Measurements from ENCODE around the gene MEGF6. TPM values are rescaled to one million over a fixed set of nuclear protein-coding genes. Genes with fewer than 3 reads are reported as not detected.
A peak's percentile ranks its signal among the peaks of the same experiment; 100 is the strongest.

The MEGF6 gene
- total RNA-seq, 1 donor from 2014 or later, result 1.3 TPM

- Histone ChIP-seq H3K27me3 (ENCODE audit: control insufficient read depth, insufficient read depth, low read length) (no peaks in the 10 kb centered on the region), H3K36me3 (ENCODE audit: control insufficient read depth, insufficient read depth, low read length) (peaks cover 6% of the 10 kb centered on the region), H3K4me3 (ENCODE audit: low read depth, low read length) (no peak overlapping the region)
- TF ChIP-seq CTCF (IDR thresholded peaks at IDR 0.05; ENCODE audit: insufficient read depth, low read length, severe bottlenecking), result no peak
- DNase-seq (ENCODE audit: low read depth) (no peak), FAIRE-seq (no peak)
Observed at GRCh38 chr1:3474421-3474820, 136.9 kb downstream of the MEGF6 start.

GRCh38 chr1:3474016-3474415 lies 137.3 kb downstream of the MEGF6 start:
- peaks cover 7% of the 10 kb centered on the region for H3K36me3 ChIP-seq (ENCODE audit: control insufficient read depth, insufficient read depth, low read length)
- no peak overlapping the region for H3K4me3 ChIP-seq (ENCODE audit: low read depth, low read length)
- FAIRE-seq, result peak; percentile 80
- no peak for TF ChIP-seq CTCF (IDR thresholded peaks at IDR 0.05; ENCODE audit: insufficient read depth, low read length, severe bottlenecking)
- no peak for DNase-seq (ENCODE audit: low read depth)
- H3K27me3 ChIP-seq (ENCODE audit: control insufficient read depth, insufficient read depth, low read length), result no peaks in the 10 kb centered on the region

DNA sequence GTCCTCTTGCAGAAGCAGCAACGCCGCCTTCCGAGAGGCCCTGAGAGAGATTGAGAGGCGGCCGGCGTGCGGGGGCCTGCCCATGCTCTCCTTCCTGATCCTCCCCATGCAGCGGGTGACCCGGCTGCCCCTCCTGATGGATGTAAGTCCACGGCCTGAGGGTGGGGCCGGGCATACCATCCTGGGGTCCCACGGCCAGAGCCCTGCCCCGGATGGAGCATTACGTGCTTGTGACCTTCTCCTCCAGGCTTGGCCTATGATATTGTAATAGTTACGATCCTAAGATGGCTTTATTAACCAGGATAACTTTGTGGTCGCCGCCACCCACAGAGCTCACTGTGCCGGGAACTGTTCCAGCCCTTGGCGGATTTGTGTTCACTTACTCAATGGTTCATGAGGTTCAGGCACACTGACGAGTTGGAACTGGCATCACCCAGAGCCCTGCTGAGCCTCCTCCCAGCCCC lies 137.9 kb downstream of the MEGF6 start:
- DNase-seq (ENCODE audit: low read depth) (peak; percentile 91), FAIRE-seq (peak; percentile 28)
- H3K27me3 ChIP-seq (ENCODE audit: control insufficient read depth, insufficient read depth, low read length), result no peaks in the 10 kb centered on the region
- H3K36me3 ChIP-seq (ENCODE audit: control insufficient read depth, insufficient read depth, low read length), result peaks cover 7% of the 10 kb centered on the region
- H3K4me3 ChIP-seq (ENCODE audit: low read depth, low read length), result no peak overlapping the region
- no peak for TF ChIP-seq CTCF (IDR thresholded peaks at IDR 0.05; ENCODE audit: insufficient read depth, low read length, severe bottlenecking)

- Histone ChIP-seq H3K27me3 (ENCODE audit: control insufficient read depth, insufficient read depth, low read length) (no peaks in the 10 kb centered on the region), H3K36me3 (ENCODE audit: control insufficient read depth, insufficient read depth, low read length) (peaks cover 8% of the 10 kb centered on the region), H3K4me3 (ENCODE audit: low read depth, low read length) (no peak overlapping the region)
- DNase-seq (ENCODE audit: low read depth) (no peak), FAIRE-seq (no peak)
- no peak for TF ChIP-seq CTCF (IDR thresholded peaks at IDR 0.05; ENCODE audit: insufficient read depth, low read length, severe bottlenecking)
Observed at GRCh38 chr1:3472906-3473305, 138.4 kb downstream of the MEGF6 start.

DNA sequence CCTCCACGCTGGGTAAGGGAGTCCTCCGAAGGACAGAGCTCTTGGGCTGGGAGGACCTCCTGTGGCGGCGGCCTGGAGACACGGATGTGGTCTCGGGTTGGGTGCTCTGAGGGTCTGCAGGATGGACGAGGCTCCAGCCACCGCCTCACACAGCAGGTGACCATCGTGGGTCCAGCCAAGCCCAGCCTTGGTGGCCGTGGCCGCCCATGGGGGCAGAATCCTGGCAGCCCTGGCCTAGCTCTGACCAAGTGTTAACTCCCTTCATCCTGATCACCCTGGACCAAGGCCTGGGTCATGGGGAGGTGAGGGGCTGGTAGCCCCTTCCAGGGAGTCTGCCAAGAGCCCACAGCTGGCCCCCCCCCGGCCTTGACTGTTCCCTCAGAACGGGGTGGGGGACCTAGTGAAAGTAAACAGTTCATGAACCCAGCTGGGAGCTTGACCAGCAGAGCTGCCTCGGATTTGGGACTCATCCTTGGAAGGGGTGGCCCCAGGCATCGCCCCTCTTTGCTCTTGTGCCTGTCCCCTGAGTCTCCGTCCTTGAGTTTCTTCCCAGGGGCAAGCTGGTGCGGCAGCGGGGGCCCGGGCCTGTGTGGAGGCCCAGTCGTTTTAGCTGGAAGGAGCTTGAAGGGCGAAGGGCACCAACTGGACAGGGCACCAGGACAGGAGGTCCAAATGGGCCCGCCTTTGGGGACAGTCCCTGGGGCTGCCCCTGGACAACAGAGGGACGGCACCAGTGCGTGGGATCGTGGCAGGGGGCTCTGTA lies 139.0 kb downstream of the MEGF6 start:
- DNase-seq (ENCODE audit: low read depth) (no peak), FAIRE-seq (no peak)
- Histone ChIP-seq H3K4me3 (ENCODE audit: low read depth, low read length) (no peak overlapping the region), H3K27me3 (ENCODE audit: control insufficient read depth, insufficient read depth, low read length) (no peaks in the 10 kb centered on the region), H3K36me3 (ENCODE audit: control insufficient read depth, insufficient read depth, low read length) (peaks cover 8% of the 10 kb centered on the region)
- no peak for TF ChIP-seq CTCF (IDR thresholded peaks at IDR 0.05; ENCODE audit: insufficient read depth, low read length, severe bottlenecking)
